NCI-H2171 (cell line): ENCODE data around the gene DLG2.

Source experiments
- DNase-seq: peaks from one replicate; lab custom pipeline; 2025; lab: John Stamatoyannopoulos, UW

The DLG2 gene

DNA sequence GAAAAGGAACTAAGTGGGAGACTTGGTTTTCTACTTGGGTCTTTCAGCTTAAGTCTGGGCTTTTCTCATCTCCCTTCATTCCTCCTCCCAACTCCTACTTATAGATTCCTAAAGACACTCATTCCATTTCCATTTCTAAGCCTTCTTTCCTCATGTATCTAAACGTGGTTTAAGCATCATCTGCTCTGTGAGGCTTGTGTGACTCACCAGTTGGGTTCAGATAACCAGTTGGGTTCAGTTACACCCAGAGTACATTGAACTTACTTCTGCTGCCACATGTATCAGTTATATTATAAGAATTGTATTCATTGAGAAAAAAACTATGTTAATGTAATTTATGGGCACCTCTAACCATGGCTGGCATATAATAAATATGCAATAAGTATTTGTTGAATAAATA is 1509.8 kb downstream of the DLG2 start:
- DNase-seq: no peak

DNA sequence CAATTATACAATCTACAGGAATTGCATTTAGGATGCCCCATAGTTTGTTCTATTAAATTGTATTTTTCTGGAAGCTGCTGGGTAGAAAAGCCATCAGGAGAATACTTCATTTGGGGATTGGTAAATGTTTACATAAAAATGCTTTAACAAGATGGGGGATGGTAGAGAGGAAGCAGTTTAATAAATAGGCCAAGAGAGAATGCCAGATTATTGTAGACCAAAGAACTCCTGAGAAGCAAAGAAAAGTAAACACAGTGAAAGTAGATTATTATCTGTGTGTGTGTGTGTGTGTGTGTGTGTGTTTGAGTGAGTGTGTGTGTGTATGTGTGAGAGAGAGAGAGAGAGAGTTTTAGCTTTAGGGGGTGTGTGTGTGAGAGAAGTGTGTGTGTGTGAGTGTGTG is 1520.6 kb downstream of the DLG2 start:
- DNase-seq: no peak

DNA sequence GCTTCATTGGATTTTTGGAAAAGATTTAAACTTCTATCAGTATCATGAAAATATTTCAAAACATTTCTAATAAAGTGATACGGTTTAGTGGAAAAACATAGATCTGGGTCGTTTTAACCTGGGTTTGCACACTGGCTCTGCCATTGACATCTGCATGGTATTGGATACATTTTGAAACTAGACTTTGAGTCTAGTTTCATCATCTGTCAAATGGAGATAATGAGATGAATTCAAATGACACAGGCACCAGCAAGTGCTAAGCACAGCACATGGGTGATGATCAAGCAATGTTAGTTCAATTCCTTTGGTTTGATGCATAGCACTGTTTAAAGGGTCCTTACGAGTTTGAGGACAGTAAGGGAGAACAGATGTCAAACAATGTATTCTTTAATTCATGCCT is 1522.0 kb downstream of the DLG2 start:
- DNase-seq: no peak

DNA sequence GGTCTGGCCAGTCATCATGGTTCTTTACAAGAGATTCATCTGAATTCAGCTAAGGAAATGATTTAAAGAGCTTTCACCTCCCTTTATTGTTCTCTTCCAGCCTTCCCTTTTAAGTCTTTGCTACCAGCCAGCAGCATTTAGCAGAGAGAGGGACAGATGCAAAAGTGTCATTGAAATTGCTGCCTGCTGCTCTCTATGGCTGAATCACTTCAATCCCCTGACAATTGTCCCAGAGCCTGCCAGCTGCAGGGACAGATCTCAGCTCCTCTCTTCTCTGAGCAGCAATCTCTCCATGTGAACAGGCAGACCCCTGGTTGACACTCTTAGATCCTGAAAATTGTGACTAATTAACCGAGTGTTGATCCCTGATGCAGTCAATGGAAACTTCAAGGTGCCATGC is 1524.0 kb downstream of the DLG2 start:
- no peak for DNase-seq

DNA sequence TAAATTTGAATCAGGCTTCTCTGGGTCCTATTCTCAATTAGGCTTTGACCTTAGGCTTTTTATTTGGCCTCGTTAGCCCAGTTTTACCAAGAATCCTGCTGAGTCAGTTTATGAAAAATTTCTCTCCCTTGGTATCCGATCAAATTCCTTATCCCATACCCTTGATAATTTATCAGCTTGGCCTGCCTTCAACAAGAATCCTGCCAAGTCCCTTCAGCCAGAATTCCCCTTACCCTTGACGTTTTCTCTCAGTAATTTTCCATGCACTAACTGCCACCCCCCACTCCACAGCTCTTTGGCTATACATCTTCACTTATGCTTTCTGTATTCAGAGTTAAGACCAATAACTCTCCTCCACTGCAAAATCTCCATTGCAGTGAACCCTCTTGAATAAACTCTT is 1530.0 kb downstream of the DLG2 start:
- no peak for DNase-seq

DNA sequence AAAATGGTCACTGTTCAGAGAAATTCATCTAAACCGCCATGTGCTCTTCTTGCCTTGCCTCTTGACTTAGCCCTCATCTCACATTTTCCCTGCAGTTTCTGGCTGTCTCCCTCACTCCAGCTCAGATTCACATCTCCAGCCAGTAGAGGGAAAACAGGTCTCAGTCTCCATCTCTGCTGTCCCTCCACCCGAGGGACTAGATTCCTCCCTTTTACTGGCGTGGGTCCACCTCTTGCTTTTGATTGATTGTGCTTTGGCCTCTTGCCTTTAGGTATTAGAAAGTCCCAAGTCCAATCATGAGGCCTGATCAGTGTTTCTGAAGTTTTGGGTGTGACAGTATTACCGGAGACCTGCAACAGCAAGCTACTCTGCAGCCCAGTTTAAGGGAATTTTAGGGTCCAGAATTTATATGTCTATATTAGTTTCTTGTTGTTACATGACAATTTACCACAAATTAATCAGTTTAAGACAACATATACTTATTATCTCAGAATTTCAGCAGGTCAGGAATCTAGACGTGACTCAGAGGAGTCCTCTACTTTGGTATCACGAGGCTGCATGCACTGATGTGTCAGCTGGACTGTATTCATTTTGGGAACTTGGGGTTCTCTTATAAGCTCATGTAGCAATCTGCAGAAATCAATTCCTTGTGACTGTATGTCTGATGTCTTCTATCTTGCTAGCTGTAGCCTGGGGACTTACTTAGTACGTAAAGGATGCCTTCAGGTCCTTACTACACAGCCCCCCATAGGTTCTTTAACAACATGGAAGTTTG is 1535.7 kb downstream of the DLG2 start:
- DNase-seq: no peak

DNA sequence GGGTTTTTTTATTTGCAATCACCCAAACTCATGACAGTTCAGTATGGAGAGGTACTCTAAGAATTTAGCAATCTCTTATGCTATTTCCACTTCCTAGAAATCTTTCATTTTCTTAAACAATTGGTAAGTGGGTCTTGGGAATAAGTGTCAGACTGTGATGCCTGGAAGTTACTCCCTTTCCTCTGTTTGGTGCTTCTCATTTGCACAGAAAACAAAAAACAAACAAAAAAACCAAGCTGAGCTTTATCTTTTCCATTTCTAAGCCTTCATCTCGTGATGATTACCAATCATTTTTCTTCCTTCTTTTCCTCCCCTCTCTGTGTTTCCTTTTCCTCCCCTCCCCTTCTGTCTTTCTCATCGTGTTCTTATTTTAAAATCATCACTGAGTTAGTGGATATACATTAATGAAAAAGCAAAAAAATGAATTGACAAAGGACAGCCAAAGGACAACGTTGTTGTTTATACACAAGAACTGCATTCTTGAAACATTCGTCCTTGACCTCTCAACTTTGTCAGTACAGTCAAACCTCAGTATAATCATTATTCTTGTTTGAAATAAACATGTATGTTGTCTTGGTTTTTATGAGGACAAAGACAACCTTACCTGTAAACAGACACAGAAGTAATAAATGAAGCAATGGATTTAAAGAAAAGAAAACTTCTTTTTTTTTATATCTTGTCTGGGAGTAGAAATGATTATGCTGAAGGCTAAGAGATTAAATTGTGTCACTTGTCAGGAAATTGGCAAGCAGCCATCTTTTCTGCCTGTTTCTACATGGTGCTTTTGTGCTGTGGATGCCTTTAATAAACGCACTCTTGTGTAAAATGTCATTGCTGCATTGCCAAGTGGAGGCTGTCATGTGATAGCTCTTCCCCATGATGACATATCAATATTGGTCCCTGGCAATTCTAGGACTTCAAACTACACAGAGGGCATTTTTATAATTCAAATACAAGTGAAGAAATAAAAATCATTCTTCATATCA is 1537.8 kb downstream of the DLG2 start:
- DNase-seq: no peak

DNA sequence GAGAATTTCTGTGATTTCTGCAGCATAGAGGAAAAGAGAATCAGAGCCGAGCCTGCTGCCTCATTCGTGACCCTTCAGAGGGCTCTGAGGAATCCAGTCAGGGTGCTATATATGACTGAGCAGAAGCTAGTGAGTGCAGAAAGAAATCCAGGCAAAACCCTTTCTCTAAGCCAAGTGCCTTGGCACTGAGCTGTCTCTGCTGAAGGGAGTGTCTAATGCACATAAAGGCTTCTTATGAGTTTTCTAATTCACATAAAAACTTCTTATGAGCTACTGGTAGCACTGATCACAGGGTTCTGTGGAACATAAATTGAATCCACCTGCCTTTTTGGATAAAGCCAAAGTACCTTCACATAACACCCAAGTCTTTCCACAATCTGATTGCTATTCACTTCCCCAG is 1555.3 kb downstream of the DLG2 start:
- DNase-seq: no peak

DNA sequence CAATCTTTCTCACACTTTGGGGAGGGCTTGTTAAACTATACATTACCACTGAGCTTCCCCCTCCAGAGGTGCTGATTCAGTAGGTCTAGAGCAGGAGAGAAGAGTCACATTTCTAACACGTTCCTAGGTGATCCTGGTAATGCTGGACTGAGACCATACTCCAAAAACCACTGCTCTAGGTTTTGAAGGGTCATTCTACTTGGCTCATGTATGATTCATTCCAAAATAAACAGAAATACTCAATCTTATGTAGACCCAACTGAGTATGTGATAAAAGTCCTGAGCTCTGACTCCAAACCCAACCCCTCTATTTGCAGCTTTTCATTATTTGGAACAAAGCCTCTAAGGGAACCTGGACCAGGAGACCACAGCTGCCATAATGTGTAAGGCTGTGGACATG is 1558.1 kb downstream of the DLG2 start:
- no peak for DNase-seq

DNA sequence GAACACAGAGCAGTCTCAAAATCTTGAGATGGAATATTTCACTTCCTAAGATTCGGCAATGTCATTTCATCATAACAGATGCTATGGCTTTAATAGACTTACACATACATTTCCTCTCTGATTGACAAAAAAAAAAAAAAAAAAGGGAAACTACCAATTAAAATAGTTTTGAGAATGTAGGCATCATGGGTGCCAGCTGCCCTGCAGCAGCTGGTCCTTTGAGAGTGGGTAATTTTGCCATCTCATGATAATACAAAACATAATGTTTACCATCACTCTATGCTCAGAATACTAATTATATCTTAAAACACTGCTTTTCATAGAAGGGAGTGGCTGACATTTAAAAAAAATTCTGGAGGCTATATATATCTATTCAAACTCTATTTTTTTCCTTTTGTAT is 1565.4 kb downstream of the DLG2 start:
- no peak for DNase-seq

DNA sequence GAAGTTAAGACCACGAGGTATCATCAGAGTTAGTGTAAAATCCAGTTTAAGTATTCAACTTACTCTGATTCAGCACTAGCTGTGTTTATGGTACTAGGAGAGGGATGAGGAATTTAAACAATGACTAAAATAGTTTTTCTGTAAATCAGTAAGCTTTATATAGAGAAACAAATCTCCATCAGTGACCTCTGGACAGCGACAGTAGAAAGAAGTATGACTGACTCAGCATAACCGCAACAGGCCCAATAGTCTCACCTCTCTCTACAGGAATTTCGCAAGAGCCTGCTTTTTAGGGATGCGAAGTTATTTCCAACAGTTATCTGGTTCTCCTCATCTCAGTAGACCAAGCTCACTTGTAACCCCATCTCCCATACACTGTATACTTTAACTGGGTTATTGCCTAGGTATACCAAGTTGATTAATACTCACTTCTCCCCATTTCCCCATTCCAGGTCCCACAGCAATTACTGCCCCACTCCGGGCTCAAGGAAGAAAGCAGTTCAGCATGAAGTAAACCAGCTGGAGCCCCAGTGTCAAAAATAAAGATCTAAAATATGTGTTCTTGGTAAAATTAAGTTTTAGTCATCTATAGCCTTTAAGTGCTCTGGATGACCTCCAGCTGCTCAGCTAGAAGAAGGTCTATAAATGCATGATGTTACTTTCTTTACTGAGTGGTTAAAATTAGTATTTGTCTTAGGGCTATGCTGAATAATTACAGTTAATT is 1570.3 kb downstream of the DLG2 start:
- no peak for DNase-seq

DNA sequence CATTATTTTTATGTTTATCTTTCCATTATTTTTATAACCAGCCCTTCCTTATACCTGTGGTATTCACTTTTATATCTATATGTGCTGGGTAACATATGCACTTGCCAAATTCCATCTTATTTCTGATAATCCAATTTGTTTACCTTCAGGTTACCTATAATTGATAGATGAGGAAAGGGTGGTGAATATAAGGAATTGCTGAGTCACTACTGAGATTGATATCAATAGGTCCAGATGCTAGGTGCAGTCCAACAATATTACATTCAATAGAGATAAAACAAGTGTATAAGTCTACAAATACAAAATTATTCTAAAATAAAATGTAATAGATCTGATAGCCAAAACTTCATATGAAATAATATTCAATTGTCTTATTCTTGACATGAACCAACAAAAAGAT is 1582.0 kb downstream of the DLG2 start:
- DNase-seq: no peak

DNA sequence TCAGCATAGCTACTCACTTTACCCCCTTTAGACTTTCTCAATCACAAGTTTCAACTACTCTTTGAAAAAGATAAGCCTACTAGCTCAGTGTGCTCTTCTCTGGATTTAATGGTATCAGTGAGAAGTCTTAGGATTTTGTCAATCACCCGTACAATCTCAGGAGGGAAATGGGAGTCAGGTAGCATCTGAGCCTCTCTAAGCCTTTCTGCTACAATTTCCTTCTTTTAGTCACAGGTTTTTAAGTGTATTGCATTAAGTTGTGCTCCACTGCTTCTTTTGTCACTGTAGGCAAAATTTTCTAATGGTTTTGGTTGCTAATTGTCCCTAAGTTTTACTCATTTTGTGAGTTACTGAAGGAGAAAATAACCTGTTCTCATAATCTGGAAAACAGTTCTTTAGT is 1582.4 kb downstream of the DLG2 start:
- DNase-seq: no peak

DNA sequence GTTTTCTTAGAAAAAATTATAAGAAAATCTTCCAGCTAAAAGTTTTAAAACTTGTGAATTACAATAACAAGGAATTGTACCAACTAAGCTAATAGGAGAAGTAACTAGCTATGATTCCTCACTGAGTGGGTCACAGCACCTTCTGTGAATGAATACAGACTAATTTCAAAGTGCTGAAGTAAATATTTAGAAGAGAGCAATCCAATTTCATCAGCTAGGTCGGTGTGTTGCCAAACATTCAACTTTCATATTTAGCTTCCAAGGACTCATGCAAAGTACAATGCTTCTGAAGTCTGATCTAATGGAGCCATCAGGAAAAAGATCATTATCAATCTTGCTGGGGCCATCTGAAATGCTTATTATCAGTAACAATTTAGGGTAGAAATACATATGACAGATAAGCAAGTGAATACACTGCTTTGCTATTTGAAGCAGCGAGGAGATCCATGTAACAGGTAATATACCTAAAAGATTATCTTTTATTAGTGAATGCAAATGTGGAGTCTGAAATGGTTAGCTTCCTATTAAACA is 1590.4 kb downstream of the DLG2 start:
- no peak for DNase-seq

DNA sequence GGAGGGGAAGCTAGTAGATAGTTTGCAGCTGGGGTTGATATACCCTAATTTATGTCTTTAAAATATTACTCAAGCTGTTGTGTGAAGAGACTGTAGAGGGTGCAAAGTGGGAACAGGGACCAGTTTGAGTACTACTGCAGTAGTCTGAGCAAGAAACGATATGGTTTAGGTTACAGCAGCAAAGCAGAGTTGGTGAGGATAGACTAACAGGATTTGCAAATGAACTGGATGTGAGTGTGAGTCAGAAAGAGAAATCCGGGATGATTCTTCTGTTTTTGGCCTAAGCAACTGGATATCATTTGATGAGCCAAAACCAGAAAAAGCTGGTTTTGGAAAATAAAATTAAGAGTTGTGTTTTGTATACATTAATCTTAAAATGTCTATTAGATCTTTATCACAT is 1591.5 kb downstream of the DLG2 start:
- DNase-seq: no peak

DNA sequence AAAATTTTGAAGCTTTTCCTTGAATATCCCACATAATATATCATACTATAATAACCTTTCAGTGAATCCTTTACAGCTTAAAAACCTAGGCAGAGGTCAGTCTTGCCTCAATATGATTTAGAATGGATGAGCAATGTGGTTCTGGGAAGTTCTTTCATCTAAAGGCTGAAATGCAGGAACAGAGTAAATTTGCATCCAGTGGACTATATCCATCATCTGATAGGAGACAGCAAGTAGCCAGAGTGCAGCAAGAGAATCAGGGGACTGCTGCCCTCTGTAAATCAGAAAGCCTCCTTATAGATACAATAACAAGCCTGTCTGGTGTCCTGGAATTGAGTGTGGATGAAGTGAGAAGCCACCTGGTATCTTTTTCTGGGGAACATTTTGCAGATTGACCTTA is 1592.7 kb downstream of the DLG2 start:
- no peak for DNase-seq

DNA sequence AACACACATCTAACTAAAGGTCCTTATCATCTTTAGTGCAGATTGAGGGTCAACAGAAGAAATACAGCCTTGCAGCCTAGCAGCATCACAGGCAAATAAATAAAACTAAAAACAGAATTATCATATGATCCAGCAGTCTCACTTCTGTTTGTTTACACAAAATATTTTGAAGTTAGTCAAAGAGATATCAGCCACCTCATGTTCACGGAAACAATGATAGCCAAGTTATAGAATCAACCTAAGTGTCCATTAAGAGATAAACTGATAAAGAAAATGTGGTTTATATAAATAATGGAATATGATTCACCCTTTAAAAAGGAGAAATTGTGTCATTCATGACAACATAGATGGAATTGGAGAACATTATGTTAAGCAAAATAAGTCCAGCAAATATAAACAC is 1602.9 kb downstream of the DLG2 start:
- DNase-seq: no peak

DNA sequence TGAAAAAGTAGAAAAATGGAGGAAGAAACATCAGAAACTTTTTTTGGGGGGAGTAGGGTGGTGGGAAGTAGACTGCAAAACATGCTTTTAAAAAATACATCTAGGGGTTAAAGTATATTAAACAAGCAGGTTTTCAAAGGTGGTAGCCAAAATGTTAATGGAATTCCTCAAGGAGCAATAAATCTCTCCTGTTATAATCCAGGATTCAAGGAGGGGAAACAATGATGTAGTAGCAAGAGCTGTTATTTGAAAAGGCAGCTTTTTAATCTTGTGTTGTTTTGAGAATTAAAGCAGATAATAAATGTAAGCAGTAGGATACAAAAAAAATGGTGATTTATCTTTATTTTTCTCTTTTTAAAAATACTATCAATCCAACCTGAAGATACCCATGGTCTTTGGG is 1604.4 kb downstream of the DLG2 start:
- no peak for DNase-seq

DNA sequence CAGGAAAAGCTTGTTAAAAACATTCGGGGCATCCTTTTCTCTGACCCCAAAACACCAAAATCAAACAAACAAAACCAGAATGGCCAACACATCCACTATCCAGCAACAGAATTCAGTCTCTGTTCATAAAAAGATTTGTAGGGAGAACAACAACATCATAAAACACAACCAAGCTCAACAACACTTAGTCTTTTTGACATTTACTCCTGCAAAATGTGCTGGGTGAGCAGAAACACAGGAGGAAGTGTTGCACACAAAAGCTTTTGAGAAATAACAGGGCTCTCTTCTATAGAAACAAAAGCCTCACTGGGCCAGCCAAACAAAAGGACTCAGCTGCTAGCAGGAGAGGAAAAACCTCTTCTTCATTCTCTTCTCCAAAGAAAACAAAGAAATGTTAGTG is 1604.9 kb downstream of the DLG2 start:
- DNase-seq: no peak

DNA sequence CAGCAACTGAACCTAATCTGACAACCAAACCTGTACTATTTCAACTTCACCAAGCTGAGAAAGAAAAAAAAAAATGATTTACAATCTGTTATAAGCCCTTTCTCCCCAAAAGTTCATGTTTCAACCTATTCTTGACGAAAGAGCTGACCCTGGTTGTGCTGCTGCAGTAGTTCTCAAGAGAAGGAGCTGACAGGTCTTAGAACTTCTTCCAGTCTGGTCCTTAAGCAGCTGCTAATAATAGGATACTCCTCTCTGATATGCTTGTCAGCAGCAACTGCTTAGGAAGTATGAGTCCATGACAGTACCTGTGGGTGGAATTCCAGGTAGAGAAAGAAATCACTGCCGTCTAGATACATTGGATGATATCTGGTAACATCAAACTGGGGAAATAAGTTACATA is 1605.9 kb downstream of the DLG2 start:
- DNase-seq: no peak

DNA sequence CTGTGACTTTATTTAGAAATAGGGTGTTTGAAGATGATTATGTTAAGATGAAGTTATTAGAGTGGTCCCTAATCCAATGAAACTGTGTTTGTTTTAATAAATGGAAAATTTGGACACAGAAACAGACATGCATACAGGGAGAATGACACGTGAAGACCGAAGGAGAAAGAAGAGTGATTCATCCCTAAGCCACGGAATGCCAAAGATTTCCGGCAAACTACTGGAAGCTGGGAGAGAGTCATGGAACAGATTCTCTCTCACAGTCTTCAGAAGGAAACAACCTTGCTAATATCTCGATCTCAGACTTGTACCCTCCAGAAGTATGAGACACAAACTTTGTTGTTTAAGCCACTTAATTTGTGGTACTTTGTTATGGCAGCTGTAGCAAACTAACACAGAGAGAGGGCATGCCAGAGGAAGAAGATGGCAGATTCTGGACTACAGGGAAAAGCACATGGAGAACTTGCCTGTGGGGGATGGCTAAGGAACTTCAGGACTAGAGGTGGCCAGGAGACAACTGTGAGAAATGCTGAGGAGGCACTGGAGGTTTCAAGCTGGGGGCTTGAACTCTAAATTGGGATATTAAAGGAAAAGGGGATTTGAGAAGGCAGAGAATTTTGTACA is 1607.5 kb downstream of the DLG2 start:
- no peak for DNase-seq

DNA sequence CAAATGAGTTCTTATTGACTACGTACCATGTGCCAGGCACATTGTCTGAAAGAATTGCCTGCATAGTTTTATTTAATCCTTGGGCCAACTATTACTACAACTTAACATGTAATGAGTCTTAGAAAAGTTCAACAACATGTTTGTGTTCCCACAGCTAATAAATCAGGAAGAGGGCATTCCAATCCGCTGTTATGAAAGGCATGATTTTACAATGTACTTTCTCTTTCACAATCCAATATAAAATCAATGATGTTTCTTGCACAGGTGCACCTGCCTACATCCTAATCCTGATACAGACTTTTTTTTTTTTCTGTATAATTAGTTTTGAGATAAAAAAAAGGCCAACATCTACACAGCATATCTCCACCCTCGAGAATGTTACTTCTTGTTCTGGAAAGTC is 1612.6 kb downstream of the DLG2 start:
- DNase-seq: no peak
